Gastroesophageal sphincter (tissue), 4 donors: Measurements from ENCODE around the gene BAZ2B. TPM values are rescaled to one million over a fixed set of nuclear protein-coding genes. Genes with fewer than 3 reads are reported as not detected.

Experiments used
- ATAC-seq: fragments of 150-250 bp; one replicate; pipeline ENCODE4 v1.9.1; 2016; ENCODE audit warnings: mild to moderate bottlenecking, moderate library complexity
- H3K27ac ChIP-seq, 4 donors: fragments of 200-600 bp; sonication (generic) in 3 of 4; 1 replicate in 3 of 4; 2 replicates in 1 of 4; pipeline ENCODE4 v1.5.1; 2016 to 2019
- H3K27me3 ChIP-seq: fragments of 200-600 bp; sonication (generic); one replicate; pipeline ENCODE4 v1.5.1; 2019
- H3K36me3 ChIP-seq, 2 donors: fragments of 200-600 bp; sonication (generic); one replicate each; pipeline ENCODE4 v1.5.1; 2019; ENCODE audit warnings: control low read depth in 1 of 2
- H3K4me1 ChIP-seq, 3 donors: fragments of 200-600 bp; sonication (generic); 1 replicate in 2 of 3; 2 replicates in 1 of 3; pipeline ENCODE4 v1.5.1; 2016 to 2019; ENCODE audit warnings: control low read depth in 2 of 3
- H3K4me3 ChIP-seq, 2 donors: fragments of 200-600 bp; sonication (generic); one replicate each; pipeline ENCODE4 v1.5.1; 2019; ENCODE audit warnings: mild to moderate bottlenecking in 1 of 2, moderate library complexity in 1 of 2
- H3K9me3 ChIP-seq, 3 donors: fragments of 200-600 bp; sonication (generic); one replicate each; pipeline ENCODE4 v1.5.1; 2017 to 2019; ENCODE audit warnings: control low read depth in 2 of 3
- EP300 ChIP-seq: sonication (generic); formaldehyde crosslinking; IDR thresholded peaks from one replicate; pipeline ENCODE4 v1.6.1; 2017; ENCODE audit warnings: antibody characterized with exemption, mild to moderate bottlenecking
- POLR2A ChIP-seq, 2 donors: fragments of 450-650 bp; IDR thresholded peaks; one replicate each; pipeline ENCODE4 v1.6.1; 2017; ENCODE audit warnings: antibody characterized with exemption in 2 of 2, mild to moderate bottlenecking in 2 of 2, moderate library complexity in 1 of 2
- POLR2AphosphoS5 ChIP-seq: sonication (generic); formaldehyde crosslinking; IDR thresholded peaks from one replicate; pipeline ENCODE4 v1.6.1; 2017; ENCODE audit warnings: antibody characterized with exemption
- WGBS, 2 donors: methylation state at CpG; one replicate each; pipeline ENCODE4 v1.1.5; 2018; ENCODE audit warnings: low coverage in 1 of 2; 5-methylcytosine and 5-hydroxymethylcytosine counted together
- total RNA-seq, 4 donors: library from RNA; depleted of rRNA; stranded (reverse); fragments of >200 nt; gene quantifications; one replicate each; pipeline ENCODE4 v1.1.0, GENCODE V29; 2016
- TF ChIP-seq, protein P1 (sequence below), 4 experiments: fragments of 200-600 bp in 2 of 4; fragments of 450-650 bp in 2 of 4; sonication (generic) in 1 of 4; IDR thresholded peaks; one replicate each; pipeline ENCODE4 v1.5.1; 2017 to 2019; ENCODE audit warnings: antibody characterized with exemption in 4 of 4, mild to moderate bottlenecking in 2 of 4, moderate library complexity in 2 of 4

BAZ2B gene
- total RNA-seq, 4 donors from 2014 or later: 77.9 to 198 (median 113) TPM

- H3K27me3 ChIP-seq: no peaks in the 10 kb centered on the region
- peaks cover 0 to 4% (median 0%) of the 10 kb centered on the region in 3 donors for H3K4me1 ChIP-seq
- no peak overlapping the region for H3K4me3 ChIP-seq
- H3K27ac ChIP-seq: no peak overlapping the region
- TF ChIP-seq POLR2A (IDR thresholded peaks at IDR 0.05): no peak
- no peak for TF ChIP-seq POLR2AphosphoS5
- TF ChIP-seq, protein P1, sequence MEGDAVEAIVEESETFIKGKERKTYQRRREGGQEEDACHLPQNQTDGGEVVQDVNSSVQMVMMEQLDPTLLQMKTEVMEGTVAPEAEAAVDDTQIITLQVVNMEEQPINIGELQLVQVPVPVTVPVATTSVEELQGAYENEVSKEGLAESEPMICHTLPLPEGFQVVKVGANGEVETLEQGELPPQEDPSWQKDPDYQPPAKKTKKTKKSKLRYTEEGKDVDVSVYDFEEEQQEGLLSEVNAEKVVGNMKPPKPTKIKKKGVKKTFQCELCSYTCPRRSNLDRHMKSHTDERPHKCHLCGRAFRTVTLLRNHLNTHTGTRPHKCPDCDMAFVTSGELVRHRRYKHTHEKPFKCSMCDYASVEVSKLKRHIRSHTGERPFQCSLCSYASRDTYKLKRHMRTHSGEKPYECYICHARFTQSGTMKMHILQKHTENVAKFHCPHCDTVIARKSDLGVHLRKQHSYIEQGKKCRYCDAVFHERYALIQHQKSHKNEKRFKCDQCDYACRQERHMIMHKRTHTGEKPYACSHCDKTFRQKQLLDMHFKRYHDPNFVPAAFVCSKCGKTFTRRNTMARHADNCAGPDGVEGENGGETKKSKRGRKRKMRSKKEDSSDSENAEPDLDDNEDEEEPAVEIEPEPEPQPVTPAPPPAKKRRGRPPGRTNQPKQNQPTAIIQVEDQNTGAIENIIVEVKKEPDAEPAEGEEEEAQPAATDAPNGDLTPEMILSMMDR (IDR thresholded peaks at IDR 0.05): no peak
- no peak for TF ChIP-seq EP300
- 93 to 100% methylated on average over 1 of the region's 1 CpG for WGBS, 2 donors
- peaks cover 2 to 72% of the 10 kb centered on the region in 2 donors for H3K36me3 ChIP-seq
- no peak for ATAC-seq
- no peaks in the 10 kb centered on the region for H3K9me3 ChIP-seq
Measured at GRCh38 chr2:159432610-159433009, 183.7 kb downstream of the BAZ2B start.

DNA sequence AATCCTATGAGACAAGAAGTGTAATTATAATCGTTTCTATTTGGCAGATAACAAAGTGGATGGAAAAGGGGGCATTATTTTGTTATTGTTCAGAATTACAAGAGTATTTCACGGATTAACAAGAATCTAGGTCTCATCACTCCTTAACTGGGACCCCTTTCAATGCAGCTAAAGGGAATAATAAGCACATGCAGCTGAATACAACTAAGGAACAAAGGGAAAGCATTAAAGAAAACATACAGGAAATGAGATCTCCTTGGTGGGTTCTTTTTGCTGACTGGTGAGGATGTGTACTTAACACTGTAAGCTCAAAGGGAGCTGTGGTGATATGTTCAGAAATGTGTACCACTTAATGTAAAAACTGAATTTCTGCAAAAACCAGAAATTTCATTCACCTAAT is 189.3 kb downstream of the BAZ2B start:
- WGBS, 2 donors: 48 to 85% methylated on average over 2 of the region's 2 CpGs
- TF ChIP-seq POLR2A (IDR thresholded peaks at IDR 0.05) (no peak), EP300 (no peak), POLR2AphosphoS5 (no peak)
- TF ChIP-seq, protein P1 (IDR thresholded peaks at IDR 0.05): no peak
- Histone ChIP-seq H3K4me1 (no peaks in the 10 kb centered on the region), H3K36me3 (peaks cover 0 to 80% of the 10 kb centered on the region in 2 donors), H3K27ac (no peak overlapping the region), H3K27me3 (no peaks in the 10 kb centered on the region), H3K4me3 (no peak overlapping the region), H3K9me3 (no peaks in the 10 kb centered on the region)
- no peak for ATAC-seq

GRCh38 chr2:159419403-159419802 is 196.9 kb downstream of the BAZ2B start:
- Histone ChIP-seq H3K9me3 (no peaks in the 10 kb centered on the region), H3K4me1 (no peaks in the 10 kb centered on the region), H3K36me3 (peaks cover 0 to 33% of the 10 kb centered on the region in 2 donors), H3K27me3 (no peaks in the 10 kb centered on the region), H3K27ac (no peak overlapping the region), H3K4me3 (no peak overlapping the region)
- TF ChIP-seq, protein P1 (IDR thresholded peaks at IDR 0.05): no peak
- TF ChIP-seq POLR2A (IDR thresholded peaks at IDR 0.05) (no peak), EP300 (no peak), POLR2AphosphoS5 (no peak)
- WGBS, 2 donors: 94 to 95% methylated on average over 2 of the region's 2 CpGs
- no peak for ATAC-seq

DNA sequence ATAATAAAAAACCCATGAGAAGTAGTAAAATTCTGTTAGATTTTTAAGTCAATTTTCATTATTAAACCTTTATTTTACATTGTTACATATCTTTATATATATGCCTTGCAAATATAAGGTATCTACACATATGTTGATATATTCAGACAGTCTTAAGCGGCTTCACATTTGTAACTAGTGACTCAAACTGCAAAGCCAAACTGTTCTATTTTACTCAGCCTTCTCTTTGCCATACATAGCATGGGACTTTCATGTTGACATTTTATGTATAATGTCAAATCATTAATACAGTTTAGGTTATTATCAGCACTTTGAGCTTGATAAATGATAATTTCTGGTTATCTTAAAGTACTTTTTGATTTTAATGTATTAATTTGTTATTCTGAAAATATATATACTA is 204.9 kb downstream of the BAZ2B start:
- Histone ChIP-seq H3K27me3 (no peaks in the 10 kb centered on the region), H3K9me3 (no peaks in the 10 kb centered on the region), H3K27ac (no peak overlapping the region), H3K4me3 (no peak overlapping the region), H3K4me1 (no peaks in the 10 kb centered on the region), H3K36me3 (peaks cover 0 to 62% of the 10 kb centered on the region in 2 donors)
- WGBS, 2 donors: 100% methylated on average over 1 of the region's 1 CpG
- no peak for ATAC-seq
- no peak for TF ChIP-seq POLR2AphosphoS5
- no peak for TF ChIP-seq EP300
- TF ChIP-seq POLR2A (IDR thresholded peaks at IDR 0.05): no peak
- TF ChIP-seq, protein P1 (IDR thresholded peaks at IDR 0.05): no peak

DNA sequence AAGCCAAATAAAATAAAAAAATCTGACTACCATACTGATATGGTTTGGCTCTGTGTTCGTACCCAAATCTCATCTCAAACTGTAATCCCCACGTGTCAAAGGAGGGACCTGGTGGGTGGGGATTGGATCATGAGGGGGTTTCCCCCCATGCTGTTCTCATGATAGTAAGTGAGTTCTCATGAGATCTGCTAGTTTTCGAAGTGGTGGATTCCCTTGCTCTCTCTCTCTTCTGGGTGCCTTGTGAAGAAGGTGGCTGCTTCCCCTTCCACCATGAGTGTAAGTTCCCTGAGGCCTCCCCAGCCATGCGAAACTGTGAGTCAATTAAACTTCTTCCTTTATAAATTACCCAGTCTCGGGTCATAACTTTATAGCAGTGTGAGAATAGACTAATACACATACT is 206.1 kb downstream of the BAZ2B start:
- Histone ChIP-seq H3K9me3 (no peaks in the 10 kb centered on the region), H3K4me1 (no peaks in the 10 kb centered on the region), H3K4me3 (no peak overlapping the region), H3K27me3 (no peaks in the 10 kb centered on the region), H3K27ac (no peak overlapping the region), H3K36me3 (peaks cover 0 to 73% of the 10 kb centered on the region in 2 donors)
- ATAC-seq: no peak
- TF ChIP-seq POLR2A (IDR thresholded peaks at IDR 0.05) (no peak), POLR2AphosphoS5 (no peak)
- TF ChIP-seq, protein P1 (IDR thresholded peaks at IDR 0.05): no peak
- 85 to 88% methylated on average over 4 to 5 of the region's 5 CpGs for WGBS, 2 donors
